Subcutaneous adipose tissue (tissue), 4 donors: Measurements from ENCODE around the gene SEC14L1. TPM values are rescaled to one million over a fixed set of nuclear protein-coding genes. Genes with fewer than 3 reads are reported as not detected.

Experiments used
- CTCF ChIP-seq: fragments of 450-650 bp; IDR thresholded peaks from one replicate; pipeline ENCODE4 v1.5.1; 2016; ENCODE audit warnings: low read depth, mild to moderate bottlenecking, control low read depth, antibody characterized with exemption, moderate library complexity
- total RNA-seq, 4 donors: library from RNA; depleted of rRNA; stranded (reverse); fragments of >200 nt; gene quantifications; one replicate each; pipeline ENCODE4 v1.1.0, GENCODE V29; 2016

Gene SEC14L1
- total RNA-seq, 4 donors from 2014 or later = 61.9 to 309 (median 119) TPM

- no peak for TF ChIP-seq CTCF
These were observed 447 bp upstream of the SEC14L1 start for GRCh38 chr17:77140166-77140877.

- TF ChIP-seq CTCF = no peak
These were observed 1.2 kb downstream of the SEC14L1 start for GRCh38 chr17:77141846-77142449.

GRCh38 chr17:77142689-77143088 is 1.9 kb downstream of the SEC14L1 start:
- TF ChIP-seq CTCF = no peak

- no peak for TF ChIP-seq CTCF
These were observed 2.5 kb downstream of the SEC14L1 start for GRCh38 chr17:77143306-77143705.

GRCh38 chr17:77144227-77144626 is 3.5 kb downstream of the SEC14L1 start:
- no peak for TF ChIP-seq CTCF

- TF ChIP-seq CTCF = no peak
These were observed 4.4 kb downstream of the SEC14L1 start for GRCh38 chr17:77145224-77145611.

GRCh38 chr17:77145612-77146245 is 5.0 kb downstream of the SEC14L1 start:
- TF ChIP-seq CTCF = no peak
